Suprapubic skin (tissue), 4 donors: ENCODE measurements around the gene NNT. TPM values are rescaled to one million over a fixed set of nuclear protein-coding genes. Genes with fewer than 3 reads are reported as not detected.
A peak's percentile ranks its signal among the peaks of the same experiment; 100 is the strongest.
"Not testable (repeated sequence)": the region's sequence is repeated elsewhere in the genome, so short reads cannot be mapped to it uniquely, and the experiment has no call there.

Experiments used
- DNase-seq, 2 donors: peaks; one replicate each; pipeline ENCODE4 v3.0.0-alpha.2; 2019; ENCODE audit warnings: low spot score in 2 of 2
- H3K27ac ChIP-seq: fragments of 200-600 bp; sonication (generic); one replicate; pipeline ENCODE4 v1.5.1; 2019
- H3K27me3 ChIP-seq: fragments of 200-600 bp; sonication (generic); one replicate; pipeline ENCODE4 v1.5.1; 2019
- H3K36me3 ChIP-seq: fragments of 200-600 bp; sonication (generic); one replicate; pipeline ENCODE4 v1.5.1; 2019
- H3K4me1 ChIP-seq: fragments of 200-600 bp; sonication (generic); one replicate; pipeline ENCODE4 v1.5.1; 2019
- H3K4me3 ChIP-seq: fragments of 200-600 bp; sonication (generic); one replicate; pipeline ENCODE4 v1.5.1; 2019; ENCODE audit warnings: mild to moderate bottlenecking
- H3K9me3 ChIP-seq: fragments of 200-600 bp; sonication (generic); one replicate; pipeline ENCODE4 v1.5.1; 2019
- CTCF ChIP-seq, 2 donors: fragments of 200-600 bp in 1 of 2; fragments of 450-650 bp in 1 of 2; sonication (generic) in 1 of 2; IDR thresholded peaks; one replicate each; pipeline ENCODE4 v1.5.1; 2016 to 2019; ENCODE audit warnings: antibody characterized with exemption in 2 of 2, mild to moderate bottlenecking in 1 of 2, moderate library complexity in 1 of 2
- EP300 ChIP-seq: sonication (generic); formaldehyde crosslinking; IDR thresholded peaks from one replicate; pipeline ENCODE4 v1.6.1; 2017; ENCODE audit warnings: antibody characterized with exemption
- POLR2A ChIP-seq, 2 donors: fragments of 450-650 bp; IDR thresholded peaks; one replicate each; pipeline ENCODE4 v1.6.1; 2017; ENCODE audit warnings: antibody characterized with exemption in 2 of 2, mild to moderate bottlenecking in 2 of 2, moderate library complexity in 2 of 2
- POLR2AphosphoS5 ChIP-seq, 3 donors: sonication (generic); formaldehyde crosslinking; IDR thresholded peaks; one replicate each; pipeline ENCODE4 v1.6.1; 2017; ENCODE audit warnings: antibody characterized with exemption in 3 of 3
- WGBS: methylation state at CpG from one replicate; pipeline ENCODE4 v1.1.5; 2018; 5-methylcytosine and 5-hydroxymethylcytosine counted together
- total RNA-seq, 4 donors: library from RNA; depleted of rRNA; stranded (reverse); fragments of >200 nt; gene quantifications; one replicate each; pipeline ENCODE4 v1.1.0, GENCODE V29; 2016

The NNT gene
- total RNA-seq, 4 donors from 2014 or later = 23.9 to 38.3 (median 32.7) TPM

DNA sequence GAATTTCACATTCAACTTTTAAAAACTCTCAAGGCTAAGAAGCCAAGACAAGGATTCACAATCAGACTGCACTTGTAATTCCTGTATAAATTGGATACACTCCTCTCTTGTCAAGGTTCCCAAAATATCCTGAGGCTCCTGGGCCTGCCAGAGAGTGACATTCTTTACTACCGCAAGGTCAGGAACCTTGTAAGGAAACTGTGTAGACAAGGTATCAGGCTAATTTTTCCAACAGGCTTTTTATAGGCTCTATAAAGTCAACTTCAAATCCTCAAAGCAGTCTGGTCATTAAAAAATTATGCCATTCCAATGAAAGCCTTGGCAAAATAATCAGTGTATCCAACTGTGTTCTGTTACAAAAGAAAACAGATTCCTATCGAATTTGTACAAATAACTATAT, 30.6 kb upstream of the NNT start:
- H3K27me3 ChIP-seq = no peaks in the 10 kb centered on the region
- DNase-seq = no peak
- H3K4me3 ChIP-seq = no peak overlapping the region
- H3K27ac ChIP-seq = peak overlapping the region; percentile 29
- TF ChIP-seq EP300 = no peak
- TF ChIP-seq POLR2A (IDR thresholded peaks at IDR 0.05) = no peak
- TF ChIP-seq CTCF (IDR thresholded peaks at IDR 0.05) = no peak
- H3K36me3 ChIP-seq = no peaks in the 10 kb centered on the region
- peaks cover 10% of the 10 kb centered on the region for H3K4me1 ChIP-seq
- no peaks in the 10 kb centered on the region for H3K9me3 ChIP-seq
- 33% methylated on average over 2 of the region's 2 CpGs for WGBS

- Histone ChIP-seq H3K4me1 (peaks cover 10% of the 10 kb centered on the region), H3K27me3 (no peaks in the 10 kb centered on the region), H3K27ac (no peak overlapping the region), H3K4me3 (no peak overlapping the region), H3K9me3 (no peaks in the 10 kb centered on the region), H3K36me3 (no peaks in the 10 kb centered on the region)
- WGBS = 56% methylated on average over 1 of the region's 1 CpG
- TF ChIP-seq POLR2A (IDR thresholded peaks at IDR 0.05) = no peak
- no peak for TF ChIP-seq EP300
- TF ChIP-seq POLR2AphosphoS5 (IDR thresholded peaks at IDR 0.05) = no peak
- TF ChIP-seq CTCF (IDR thresholded peaks at IDR 0.05) = no peak
- no peak for DNase-seq
Observed at GRCh38 chr5:43573058-43573457, 29.9 kb upstream of the NNT start.

DNA sequence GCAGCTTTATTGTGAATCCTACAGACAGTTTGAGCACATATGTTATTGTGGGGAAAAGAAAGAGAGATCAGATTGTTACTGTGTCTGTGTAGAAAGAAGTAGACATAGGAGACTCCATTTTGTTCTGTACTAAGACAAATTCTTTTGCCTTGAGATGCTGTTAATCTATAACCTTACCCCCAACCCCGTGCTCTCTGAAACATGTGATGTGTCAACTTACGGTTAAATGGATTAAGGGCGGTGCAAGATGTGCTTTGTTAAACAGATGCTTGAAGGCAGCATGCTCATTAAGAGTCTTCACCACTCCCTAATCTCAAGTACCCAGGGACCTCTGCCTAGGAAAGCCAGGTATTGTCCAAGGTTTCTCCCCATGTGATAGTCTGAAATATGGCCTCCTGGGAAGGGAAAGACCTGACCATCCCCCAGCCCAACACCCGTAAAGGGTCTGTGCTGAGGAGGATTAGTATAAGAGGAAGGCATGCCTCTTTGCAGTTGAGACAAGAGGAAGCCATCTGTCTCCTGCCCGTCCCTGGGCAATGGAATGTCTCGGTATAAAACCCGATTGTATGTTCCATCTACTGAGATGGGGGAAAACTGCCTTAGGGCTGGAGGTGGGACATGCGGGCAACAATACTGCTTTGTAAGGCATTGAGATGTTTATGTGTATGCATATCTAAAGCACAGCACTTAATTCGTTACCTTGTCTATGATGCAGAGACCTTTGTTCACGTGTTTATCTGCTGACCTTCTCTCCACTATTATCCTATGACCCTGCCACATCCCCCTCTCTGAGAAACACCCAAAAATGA, 22.4 kb upstream of the NNT start:
- WGBS = 87% methylated on average over 10 of the region's 10 CpGs
- H3K4me3 ChIP-seq, H3K27me3 ChIP-seq, DNase-seq, H3K27ac ChIP-seq, H3K36me3 ChIP-seq, H3K4me1 ChIP-seq, H3K9me3 ChIP-seq: not testable (repeated sequence)

DNA sequence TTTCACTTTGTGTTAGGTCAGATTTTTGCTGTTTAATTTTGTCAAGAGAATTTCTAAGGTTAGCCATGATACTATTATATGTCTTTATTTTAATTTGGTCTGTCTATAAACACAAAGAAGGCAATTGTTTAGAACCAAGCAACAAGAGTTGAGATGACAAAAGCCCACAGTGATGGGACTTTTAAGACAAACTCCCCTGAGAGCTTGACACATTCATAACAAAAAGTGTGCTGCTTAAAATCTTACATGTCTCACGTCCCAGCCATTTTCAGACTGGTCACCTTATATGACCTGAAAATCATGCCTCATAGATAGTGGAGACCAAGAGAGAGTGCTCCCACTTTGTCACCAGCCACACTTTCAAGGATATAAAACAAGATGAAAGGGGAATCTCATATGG, 21.6 kb upstream of the NNT start:
- no peaks in the 10 kb centered on the region for H3K9me3 ChIP-seq
- TF ChIP-seq CTCF (IDR thresholded peaks at IDR 0.05) (no peak), POLR2AphosphoS5 (IDR thresholded peaks at IDR 0.05) (no peak), EP300 (no peak), POLR2A (IDR thresholded peaks at IDR 0.05) (no peak)
- WGBS = 94% methylated on average over 1 of the region's 1 CpG
- H3K4me3 ChIP-seq = no peak overlapping the region
- H3K27ac ChIP-seq = no peak overlapping the region
- H3K27me3 ChIP-seq = no peaks in the 10 kb centered on the region
- H3K36me3 ChIP-seq = no peaks in the 10 kb centered on the region
- DNase-seq = no peak
- no peaks in the 10 kb centered on the region for H3K4me1 ChIP-seq

GRCh38 chr5:43582082-43583005, 20.6 kb upstream of the NNT start:
- Histone ChIP-seq H3K9me3 (no peaks in the 10 kb centered on the region), H3K4me1 (no peaks in the 10 kb centered on the region), H3K4me3 (no peak overlapping the region), H3K36me3 (no peaks in the 10 kb centered on the region), H3K27me3 (no peaks in the 10 kb centered on the region), H3K27ac (no peak overlapping the region)
- no peak for TF ChIP-seq POLR2AphosphoS5 (IDR thresholded peaks at IDR 0.05)
- TF ChIP-seq POLR2A (IDR thresholded peaks at IDR 0.05) = no peak
- TF ChIP-seq EP300 = no peak
- no peak for TF ChIP-seq CTCF (IDR thresholded peaks at IDR 0.05)
- no peak for DNase-seq
- 86% methylated on average over 4 of the region's 4 CpGs for WGBS
